Renal cortical epithelial cell (primary cell): ENCODE data around the gene ANKFN1. TPM values are rescaled to one million over a fixed set of nuclear protein-coding genes. Genes with fewer than 3 reads are reported as not detected.

Source experiments
- DNase-seq: peaks from one replicate; pipeline ENCODE4 v3.0.0-alpha.2; 2011; ENCODE audit warnings: low read depth
- total RNA-seq: library from RNA; depleted of rRNA; stranded (reverse); fragments of >200 nt; gene quantifications from 2 replicates; pipeline ENCODE4 v1.2.3, GENCODE V29; 2014

Gene ANKFN1
- total RNA-seq, 1 donor from 2014 or later = not detected

GRCh38 chr17:56288786-56289185 is 135.5 kb downstream of the ANKFN1 start:
- DNase-seq = peak; percentile 43

GRCh38 chr17:56289321-56289720 is 136.0 kb downstream of the ANKFN1 start:
- DNase-seq = no peak

GRCh38 chr17:56290101-56290801 is 137.0 kb downstream of the ANKFN1 start:
- DNase-seq = no peak

GRCh38 chr17:56290802-56291118 is 137.5 kb downstream of the ANKFN1 start:
- no peak for DNase-seq

GRCh38 chr17:56291226-56291805 is 138.0 kb downstream of the ANKFN1 start:
- no peak for DNase-seq

- peak; percentile 69 for DNase-seq
These were observed 138.7 kb downstream of the ANKFN1 start for GRCh38 chr17:56292010-56292409.

- peak; percentile 7 for DNase-seq
These were observed 139.3 kb downstream of the ANKFN1 start for GRCh38 chr17:56292578-56292977.

GRCh38 chr17:56297184-56297583 is 143.9 kb downstream of the ANKFN1 start:
- peak; percentile 51 for DNase-seq

GRCh38 chr17:56298846-56299245 is 145.6 kb downstream of the ANKFN1 start:
- DNase-seq = no peak

- DNase-seq = no peak
These were observed 146.9 kb downstream of the ANKFN1 start for GRCh38 chr17:56300144-56300543.

GRCh38 chr17:56305007-56305406 is 151.7 kb downstream of the ANKFN1 start:
- no peak for DNase-seq

GRCh38 chr17:56309897-56310296 is 156.6 kb downstream of the ANKFN1 start:
- DNase-seq = no peak

- DNase-seq = no peak
These were observed 157.5 kb downstream of the ANKFN1 start for GRCh38 chr17:56310782-56311181.

GRCh38 chr17:56313201-56313600 is 159.9 kb downstream of the ANKFN1 start:
- DNase-seq = no peak

GRCh38 chr17:56314026-56314425 is 160.8 kb downstream of the ANKFN1 start:
- DNase-seq = no peak

- DNase-seq = no peak
These were observed 161.8 kb downstream of the ANKFN1 start for GRCh38 chr17:56314984-56315602.

GRCh38 chr17:56316604-56317003 is 163.3 kb downstream of the ANKFN1 start:
- no peak for DNase-seq

- DNase-seq = no peak
These were observed 164.3 kb downstream of the ANKFN1 start for GRCh38 chr17:56317351-56318208.

GRCh38 chr17:56319531-56319930 is 166.3 kb downstream of the ANKFN1 start:
- DNase-seq = peak; percentile 72

GRCh38 chr17:56320443-56320842 is 167.2 kb downstream of the ANKFN1 start:
- no peak for DNase-seq

- DNase-seq = no peak
These were observed 169.7 kb downstream of the ANKFN1 start for GRCh38 chr17:56322991-56323390.

GRCh38 chr17:56324676-56325075 is 171.4 kb downstream of the ANKFN1 start:
- no peak for DNase-seq
